ENCODE data around the gene ETFRF1.

The ETFRF1 gene

GRCh38 chr12:25197608-25198007 lies 2.6 kb downstream of the ETFRF1 start:
- H3K9me3 ChIP-seq (ENCODE audit: control insufficient read depth, insufficient read depth, low read depth, low read length): no peaks in the 10 kb centered on the region
- CTCF ChIA-PET: interaction anchor here (0.6 to 0.9 kb wide), 3 partner anchors 43 to 866 kb away, joined by 3 read pairs; no protein-coding TSS in a partner anchor

GRCh38 chr12:25200703-25201102 lies 5.7 kb downstream of the ETFRF1 start:
- ChIA-PET POLR2A (no interaction called here), CTCF (interaction anchor here (0.6 kb wide), 1 partner anchor 1484 kb away, joined by 4 read pairs; no protein-coding TSS in a partner anchor)
- Histone ChIP-seq H3K36me3 (ENCODE audit: control insufficient read depth in 2 of 2, insufficient read depth in 1 of 2, low read length in 2 of 2) (peaks cover 5 to 7% of the 10 kb centered on the region in 2 experiments), H3K27ac (ENCODE audit: extremely low read depth, low read depth, low read length) (no peak overlapping the region), H3K4me1 (ENCODE audit: control insufficient read depth, insufficient read depth, low read length) (no peaks in the 10 kb centered on the region), H3K4me3 (ENCODE audit: low read depth, low read length) (no peak overlapping the region), H3K9me3 (ENCODE audit: control insufficient read depth, insufficient read depth, low read depth, low read length) (no peaks in the 10 kb centered on the region)
- TF ChIP-seq ZNF571 (tag by site-specific recombination; IDR thresholded peaks at IDR 0.05) (no peak), ZNF184 (tag by site-specific recombination; IDR thresholded peaks at IDR 0.05) (no peak), YY2 (tag by site-specific recombination; IDR thresholded peaks at IDR 0.05) (no peak)

More at GRCh38 chr12:25197608-25198007, 2.6 kb downstream of the ETFRF1 start:
- TF ChIP-seq ZNF146 (tag by site-specific recombination; IDR thresholded peaks at IDR 0.05) (no peak), ZNF639 (tag by site-specific recombination; IDR thresholded peaks at IDR 0.05) (no peak), ZBTB49 (tag by site-specific recombination; IDR thresholded peaks at IDR 0.05; ENCODE audit: low read depth) (no peak), ZNF704 (tag by site-specific recombination; IDR thresholded peaks at IDR 0.05) (no peak)
- Histone ChIP-seq H3K36me3 (ENCODE audit: control insufficient read depth in 2 of 2, insufficient read depth in 1 of 2, low read length in 2 of 2) (peaks cover 0 to 4% of the 10 kb centered on the region in 2 experiments; a peak in 1 of 3 replicates), H3K4me3 (ENCODE audit: low read depth, low read length) (no peak overlapping the region), H3K4me1 (ENCODE audit: control insufficient read depth, insufficient read depth, low read length) (peaks cover 3% of the 10 kb centered on the region; the same call in 1 of the 2 replicates), H3K27ac (ENCODE audit: extremely low read depth, low read depth, low read length) (no peak overlapping the region)
- POLR2A ChIA-PET: interaction anchor here (0.8 kb wide), 1 partner anchor 891 kb away, joined by 3 read pairs; no protein-coding TSS in a partner anchor

GRCh38 chr12:25202137-25202536 lies 7.1 kb downstream of the ETFRF1 start:
- Histone ChIP-seq H3K27ac (ENCODE audit: extremely low read depth, low read depth, low read length) (no peak overlapping the region), H3K4me3 (ENCODE audit: low read depth, low read length) (no peak overlapping the region), H3K9me3 (ENCODE audit: control insufficient read depth, insufficient read depth, low read depth, low read length) (no peaks in the 10 kb centered on the region), H3K4me1 (ENCODE audit: control insufficient read depth, insufficient read depth, low read length) (no peaks in the 10 kb centered on the region), H3K36me3 (ENCODE audit: control insufficient read depth in 2 of 2, insufficient read depth in 1 of 2, low read length in 2 of 2) (peaks cover 12 to 20% of the 10 kb centered on the region in 2 experiments)
- POLR2A ChIA-PET: no interaction called here
- TF ChIP-seq ZNF473 (tag by site-specific recombination; IDR thresholded peaks at IDR 0.05) (no peak), ZBTB21 (tag by site-specific recombination; IDR thresholded peaks at IDR 0.05) (no peak), SETDB1 (IDR thresholded peaks at IDR 0.05; ENCODE audit: insufficient read length, low read length) (no peak), ZIC2 (tag by site-specific recombination; IDR thresholded peaks at IDR 0.05) (0 out of 2 replicates have a peak, but pooled peaks have one; percentile 20), ZNF692 (tag by site-specific recombination; IDR thresholded peaks at IDR 0.05) (no peak), ZBTB1 (tag by site-specific recombination; IDR thresholded peaks at IDR 0.05) (no peak)
- CTCF ChIA-PET: no interaction called here
